Subcutaneous abdominal adipose tissue (tissue), 5 donors: ENCODE data around the gene VSIG10L.

Experiments used
- H3K27ac ChIP-seq: one replicate; pipeline ENCODE4 v1.7.0; 2013; ENCODE audit warnings: low read depth, mild to moderate bottlenecking, inconsistent platforms, low read length, moderate library complexity
- H3K27me3 ChIP-seq, 5 donors: one replicate each; pipeline ENCODE4 v1.7.0; 2013; ENCODE audit warnings: low read length in 5 of 5, inconsistent platforms in 1 of 5; ENCODE audit not compliant: control insufficient read depth in 5 of 5, insufficient read depth in 4 of 5
- H3K36me3 ChIP-seq, 5 donors: one replicate each; pipeline ENCODE4 v1.7.0; 2013; ENCODE audit warnings: low read length in 5 of 5; ENCODE audit not compliant: control insufficient read depth in 5 of 5, insufficient read depth in 5 of 5
- H3K4me1 ChIP-seq, 5 donors: one replicate each; pipeline ENCODE4 v1.7.0; 2013; ENCODE audit warnings: low read length in 5 of 5, mild to moderate bottlenecking in 3 of 5, moderate library complexity in 1 of 5; ENCODE audit not compliant: control insufficient read depth in 5 of 5, insufficient read depth in 5 of 5
- H3K4me3 ChIP-seq, 5 donors: one replicate each; pipeline ENCODE4 v1.7.0; 2013; ENCODE audit warnings: low read length in 5 of 5, low read depth in 1 of 5
- H3K9ac ChIP-seq, 5 donors: one replicate each; pipeline ENCODE4 v1.7.0; 2013; ENCODE audit warnings: low read length in 5 of 5, mild to moderate bottlenecking in 4 of 5, moderate library complexity in 3 of 5
- H3K9me3 ChIP-seq, 5 donors: one replicate each; pipeline ENCODE4 v1.7.0; 2013; ENCODE audit warnings: low read length in 5 of 5; ENCODE audit not compliant: control insufficient read depth in 5 of 5
- donor health status: healthy.
- donor health status: healthy.
- donor health status: healthy.
- donor health status: healthy.
- donor health status: healthy.

Gene VSIG10L

DNA sequence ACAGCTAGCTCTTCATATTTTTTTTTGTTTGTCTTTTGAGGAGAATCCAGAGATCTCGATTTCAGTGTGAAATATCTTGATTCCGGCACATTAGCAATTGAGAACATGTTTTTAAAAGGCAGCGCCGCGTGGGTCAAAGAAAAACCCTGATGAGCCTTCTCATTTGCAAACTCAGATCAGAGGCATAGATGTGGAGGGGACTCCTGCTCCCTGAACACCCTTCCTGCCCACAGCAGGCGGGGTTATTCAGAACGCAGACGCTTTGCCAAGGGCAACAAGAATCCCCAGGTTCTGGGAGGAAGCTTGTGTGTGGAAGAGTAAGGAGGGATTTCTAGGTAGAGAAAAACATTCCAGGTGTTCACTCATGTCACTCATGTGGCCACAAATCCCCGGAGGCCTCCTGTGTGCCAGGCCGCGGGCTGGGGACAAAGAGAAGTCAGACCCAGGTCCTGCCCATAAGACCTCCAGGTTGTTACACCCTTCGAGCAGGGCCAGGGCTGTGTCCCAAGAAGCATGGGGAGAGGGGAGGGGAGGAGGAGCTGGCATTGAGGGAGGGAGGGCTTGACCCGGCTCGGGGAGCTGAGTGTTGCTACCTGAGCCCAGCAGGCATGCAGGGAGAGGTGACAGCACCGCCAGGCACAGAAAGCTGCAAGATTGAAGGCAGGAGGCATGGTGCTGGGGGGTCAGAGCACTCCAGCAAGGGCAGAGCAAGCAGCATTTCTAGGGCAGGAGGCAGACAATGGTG is 46.4 kb downstream of the VSIG10L start:
- Histone ChIP-seq H3K36me3 (no peaks in the 10 kb centered on the region), H3K9me3 (no peaks in the 10 kb centered on the region), H3K27ac (no peak overlapping the region), H3K4me1 (no peaks in the 10 kb centered on the region), H3K27me3 (peaks cover 15 to 38% (median 34%) of the 10 kb centered on the region in 5 donors), H3K4me3 (no peak overlapping the region), H3K9ac (no peak overlapping the region)

DNA sequence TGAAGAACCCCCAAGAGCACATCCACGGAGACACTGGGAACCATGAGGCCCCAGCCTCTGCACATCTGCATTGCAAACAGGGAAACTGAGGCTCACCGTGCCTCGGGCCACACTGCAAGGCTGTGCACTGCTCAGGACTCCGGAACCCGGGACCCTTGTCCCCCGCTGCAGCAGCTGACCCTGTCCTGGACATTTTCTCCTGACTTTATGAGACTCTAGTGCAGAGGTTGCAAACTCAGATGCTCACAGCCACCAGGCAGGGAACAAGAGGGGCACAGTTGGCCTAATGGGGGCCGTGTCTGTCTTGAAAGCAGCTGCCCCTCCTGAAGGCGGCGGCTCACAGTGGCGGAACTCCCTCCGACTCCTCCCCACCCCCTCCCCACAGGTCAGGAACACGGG is 47.0 kb downstream of the VSIG10L start:
- H3K4me3 ChIP-seq: no peak overlapping the region
- no peaks in the 10 kb centered on the region for H3K36me3 ChIP-seq
- peaks cover 15 to 37% (median 34%) of the 10 kb centered on the region in 5 donors for H3K27me3 ChIP-seq
- no peak overlapping the region for H3K9ac ChIP-seq
- H3K4me1 ChIP-seq: no peaks in the 10 kb centered on the region
- H3K27ac ChIP-seq: no peak overlapping the region
- no peaks in the 10 kb centered on the region for H3K9me3 ChIP-seq

DNA sequence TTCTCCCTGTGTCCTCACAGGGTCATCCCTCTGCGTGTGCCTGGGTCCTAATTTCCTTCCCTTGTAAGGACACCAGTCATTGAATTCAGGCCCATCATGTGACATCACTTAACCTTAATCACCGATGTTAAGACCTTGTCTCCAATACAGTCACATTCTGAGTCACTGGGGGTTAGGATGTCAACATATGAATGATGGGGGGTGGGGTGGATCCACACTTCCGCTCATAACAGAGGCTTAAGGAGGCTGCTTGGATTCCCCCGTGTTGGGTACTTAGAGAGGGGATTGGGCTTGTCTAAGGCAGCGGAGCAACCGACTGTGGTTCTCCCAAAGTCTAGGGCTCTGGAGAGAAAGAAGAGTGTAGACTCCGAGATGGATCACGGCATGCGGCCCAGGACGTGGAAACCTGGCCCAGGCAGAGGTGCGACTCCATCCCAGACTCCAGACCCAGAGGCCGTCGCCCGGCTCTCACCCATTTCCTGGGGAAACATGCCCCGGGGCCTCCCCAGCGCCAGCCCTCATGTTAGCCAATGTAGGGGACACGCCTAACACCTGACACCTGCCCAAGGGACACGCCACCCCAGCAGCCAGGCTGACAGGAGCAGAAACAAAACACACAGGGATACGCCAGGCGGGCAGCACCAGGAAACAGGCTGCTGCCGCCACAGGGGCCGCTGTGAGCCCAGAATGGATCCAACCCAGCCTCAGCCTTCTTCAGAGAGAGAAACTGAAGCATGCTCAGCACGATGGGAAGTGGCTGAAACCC is 47.5 kb downstream of the VSIG10L start:
- Histone ChIP-seq H3K4me1 (no peaks in the 10 kb centered on the region), H3K9me3 (no peaks in the 10 kb centered on the region), H3K27ac (no peak overlapping the region), H3K4me3 (no peak overlapping the region), H3K27me3 (peaks cover 15 to 37% (median 34%) of the 10 kb centered on the region in 5 donors), H3K9ac (no peak overlapping the region), H3K36me3 (no peaks in the 10 kb centered on the region)

DNA sequence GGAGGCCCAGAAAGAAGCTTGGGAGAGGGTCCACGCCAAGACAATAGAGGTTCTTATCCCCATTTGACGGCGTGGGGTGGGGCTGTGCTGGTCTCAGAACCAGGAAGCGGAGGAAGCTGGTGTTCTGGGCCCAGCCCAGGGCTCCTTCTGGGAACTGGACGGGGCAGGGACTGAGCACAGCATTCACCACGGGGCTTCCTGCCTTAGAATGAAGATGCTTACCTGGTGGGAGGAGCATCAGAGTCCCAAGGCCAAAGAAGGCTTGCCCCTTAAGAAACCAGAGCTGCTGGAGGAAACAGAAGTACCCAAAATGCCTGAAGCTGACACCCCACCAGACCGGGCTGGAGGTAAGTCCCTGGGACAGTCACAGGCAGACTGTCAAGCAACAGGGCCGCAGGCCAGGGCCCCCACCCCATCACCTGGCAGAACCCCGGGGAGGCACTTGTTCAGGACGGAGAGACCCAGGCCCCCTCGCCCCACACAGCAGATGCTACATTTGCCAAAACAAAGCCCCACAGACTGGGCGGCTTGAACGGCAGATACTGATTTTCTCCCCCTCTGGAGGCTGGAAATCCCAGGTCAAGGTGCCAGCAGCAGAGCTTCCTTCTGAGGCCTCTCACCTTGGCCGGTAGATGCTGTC is 48.2 kb downstream of the VSIG10L start:
- no peak overlapping the region for H3K27ac ChIP-seq
- no peaks in the 10 kb centered on the region for H3K9me3 ChIP-seq
- peaks cover 15 to 35% (median 34%) of the 10 kb centered on the region in 5 donors for H3K27me3 ChIP-seq
- H3K36me3 ChIP-seq: no peaks in the 10 kb centered on the region
- H3K4me3 ChIP-seq: no peak overlapping the region
- no peak overlapping the region for H3K9ac ChIP-seq
- H3K4me1 ChIP-seq: no peaks in the 10 kb centered on the region

DNA sequence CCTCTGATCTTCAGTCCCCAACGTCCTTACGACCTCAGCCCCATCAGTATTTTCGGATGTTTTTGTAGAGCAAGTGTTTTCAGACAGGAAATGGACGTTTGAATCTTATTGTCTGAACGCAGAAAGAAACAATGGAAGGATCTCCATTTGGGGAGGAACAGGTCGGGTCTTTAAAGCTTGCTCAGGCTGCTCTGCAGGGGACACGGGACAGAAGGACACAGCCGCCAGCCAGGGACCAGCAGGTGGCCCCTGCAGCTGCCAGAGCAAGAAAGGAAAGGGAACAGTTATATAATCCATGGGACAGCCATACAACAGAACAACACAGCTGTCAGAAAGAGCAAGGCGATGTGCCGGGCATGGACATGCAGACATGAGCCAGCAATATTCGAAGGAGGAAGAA is 49.0 kb downstream of the VSIG10L start:
- H3K36me3 ChIP-seq: no peaks in the 10 kb centered on the region
- H3K4me3 ChIP-seq: no peak overlapping the region
- peaks cover 15 to 35% (median 34%) of the 10 kb centered on the region in 5 donors for H3K27me3 ChIP-seq
- H3K9me3 ChIP-seq: no peaks in the 10 kb centered on the region
- H3K9ac ChIP-seq: no peak overlapping the region
- H3K27ac ChIP-seq: no peak overlapping the region
- no peaks in the 10 kb centered on the region for H3K4me1 ChIP-seq

DNA sequence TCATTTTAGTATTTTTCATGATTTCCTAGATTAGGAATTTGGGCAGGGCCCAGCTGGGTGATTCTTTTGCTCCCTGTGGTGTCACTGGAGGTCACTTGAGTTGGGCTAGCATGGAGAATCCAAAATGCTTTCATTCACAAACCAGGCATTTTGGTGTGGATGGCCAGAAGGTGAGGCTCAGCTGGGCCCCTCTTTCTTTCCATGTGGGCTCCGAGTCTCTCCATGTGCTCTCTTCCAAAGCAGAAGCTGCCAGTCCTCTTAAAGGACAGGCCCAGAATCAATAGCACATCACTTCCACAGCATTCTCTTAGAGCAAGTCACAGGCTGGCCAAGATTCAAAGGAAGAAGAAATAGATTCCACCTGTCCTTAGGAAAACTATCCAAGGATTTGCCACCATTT is 52.3 kb downstream of the VSIG10L start:
- Histone ChIP-seq H3K27me3 (peaks cover 5 to 17% (median 13%) of the 10 kb centered on the region in 5 donors), H3K27ac (no peak overlapping the region), H3K9ac (no peak overlapping the region), H3K4me1 (no peaks in the 10 kb centered on the region), H3K4me3 (no peak overlapping the region), H3K9me3 (peaks cover 0 to 4% (median 0%) of the 10 kb centered on the region in 5 donors), H3K36me3 (no peaks in the 10 kb centered on the region)

DNA sequence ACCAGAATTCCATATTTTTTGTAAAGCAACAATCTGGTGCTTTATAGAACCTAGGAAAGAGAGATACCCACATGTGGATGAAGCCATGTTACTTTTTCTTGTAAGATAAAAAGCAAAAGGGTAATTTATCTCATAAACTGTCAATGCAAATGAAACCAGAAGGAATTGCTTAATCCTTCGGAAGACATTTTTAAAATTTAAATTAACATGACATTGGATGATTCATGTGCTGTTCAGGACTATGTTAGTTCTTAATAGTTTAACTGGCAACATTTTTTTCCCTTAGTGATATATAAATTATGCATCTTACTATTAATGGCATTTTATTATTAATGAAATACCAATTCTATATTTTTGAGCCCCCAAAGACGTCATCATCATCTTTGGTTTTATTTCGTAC is 56.3 kb downstream of the VSIG10L start:
- H3K4me3 ChIP-seq: no peak overlapping the region
- no peak overlapping the region for H3K27ac ChIP-seq
- peaks cover 0 to 5% (median 0%) of the 10 kb centered on the region in 5 donors for H3K27me3 ChIP-seq
- no peak overlapping the region for H3K9ac ChIP-seq
- no peaks in the 10 kb centered on the region for H3K36me3 ChIP-seq
- H3K4me1 ChIP-seq: no peaks in the 10 kb centered on the region
- H3K9me3 ChIP-seq: peaks cover 0 to 10% (median 7%) of the 10 kb centered on the region in 5 donors

DNA sequence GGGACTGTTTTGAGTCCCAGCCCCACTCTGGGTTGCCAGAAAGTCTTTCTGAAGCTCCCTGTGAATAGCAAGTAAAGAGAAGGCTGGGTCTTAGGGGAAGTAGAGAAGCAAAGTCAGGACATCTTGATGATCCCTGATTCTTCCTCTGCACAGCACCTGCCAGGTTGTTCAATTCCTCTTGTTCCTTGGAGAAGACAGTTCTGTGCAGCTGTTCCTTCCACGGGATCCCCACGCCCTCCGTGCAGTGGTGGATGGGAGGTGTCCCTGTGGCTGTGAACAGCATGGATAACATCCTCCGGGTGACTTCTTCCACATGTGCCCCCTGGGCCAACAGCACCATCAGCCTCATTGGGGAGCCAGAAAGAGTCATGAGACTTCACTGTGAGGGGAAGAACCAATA is 59.6 kb downstream of the VSIG10L start:
- Histone ChIP-seq H3K36me3 (no peaks in the 10 kb centered on the region), H3K4me1 (no peaks in the 10 kb centered on the region), H3K27me3 (peaks cover 0 to 9% (median 5%) of the 10 kb centered on the region in 5 donors)

More for the DNA sequence above, 59.6 kb downstream of the VSIG10L start:
- H3K9me3 ChIP-seq: peaks cover 0 to 13% (median 7%) of the 10 kb centered on the region in 5 donors
- H3K9ac ChIP-seq: no peak overlapping the region
- no peak overlapping the region for H3K4me3 ChIP-seq
- H3K27ac ChIP-seq: no peak overlapping the region
